ENCODE data around the gene AHDC1. TPM values are rescaled to one million over a fixed set of nuclear protein-coding genes. Genes with fewer than 3 reads are reported as not detected.

Gene AHDC1
- total and polyA plus RNA-seq, 10 of the 15 experiments (the other 5 are each of a cell fraction or from before 2014, with no cell fraction given) = 0.21 to 13.0 (median 1.4) TPM

GRCh38 chr1:27574001-27574781 is 29.8 kb downstream of the AHDC1 start:
- WGBS (ENCODE audit: insufficient coverage, insufficient replicate concordance, low lambda C conversion rate, missing lambda C conversion rate) = 77% methylated on average over 8 of the region's 8 CpGs
- Histone ChIP-seq H3K4me3 (no peak overlapping the region), H4K20me1 (ENCODE audit: control insufficient read depth, insufficient read depth) (no peaks in the 10 kb centered on the region), H3K4me1 (ENCODE audit: control insufficient read depth, insufficient read depth, low read length) (no peaks in the 10 kb centered on the region; the same call in 1 of the 2 replicates), H3K9ac (ENCODE audit: control insufficient read depth, insufficient read depth, low read length) (no peak overlapping the region), H2AFZ (ENCODE audit: control insufficient read depth, low read depth, low read length) (no peak overlapping the region), H3K36me3 (ENCODE audit: control insufficient read depth in 2 of 2, insufficient read depth in 2 of 2, low read length in 1 of 2) (no peaks in the 10 kb centered on the region), H3K9me3 (replicated peaks; ENCODE audit: control insufficient read depth, insufficient read depth, low read length) (no peaks in the 10 kb centered on the region), H3K27ac (ENCODE audit: control insufficient read depth, insufficient read depth) (no peak overlapping the region), H3K4me2 (ENCODE audit: control insufficient read depth, insufficient read depth) (no peak overlapping the region), H3K79me2 (ENCODE audit: control insufficient read depth, insufficient read depth, low read length) (no peaks in the 10 kb centered on the region; the same call in 1 of the 2 replicates), H3K27me3 (replicated peaks in 1 of 2; ENCODE audit: control insufficient read depth in 2 of 2, insufficient read depth in 2 of 2, low read length in 1 of 2) (no peaks in the 10 kb centered on the region)
- ChIA-PET SMC1A (ENCODE audit: uncharacterized antibody, unreplicated experiment) (interaction anchor here (0.7 to 1.6 kb wide), 2 partner anchors 27 to 89 kb away, joined by 3 to 4 read pairs; no protein-coding TSS in a partner anchor), POLR2A (interaction anchor here (0.9 kb wide), 1 partner anchor 21 kb away, joined by 3 read pairs; no protein-coding TSS in a partner anchor), CTCF (interaction anchor here (0.5 to 2.6 kb wide), 6 partner anchors 10 to 176 kb away, joined by 3 to 8 read pairs (median 4); no protein-coding TSS in a partner anchor), RAD21 (ENCODE audit: unreplicated experiment) (interaction anchor here (1.2 kb wide), 1 partner anchor 158 kb away, joined by 3 read pairs; no protein-coding TSS in a partner anchor)
- FAIRE-seq = no peak
- intact Hi-C loops (cut with micrococcal nuclease; ENCODE audit: unreplicated experiment) = no loop called here
- no peak for ATAC-seq
- no TSS peak for BruUV-seq (replicated peaks)
- in situ Hi-C loops (cut with MboI) = no loop called here
- no peak for DNase-seq (ENCODE audit: low read depth, low spot score)
- TF ChIP-seq HDAC2 (IDR thresholded peaks at IDR 0.05) (no peak), ZNF274 (IDR thresholded peaks at IDR 0.05; ENCODE audit: insufficient read depth, insufficient read length) (no peak), POLR2AphosphoS2 (IDR thresholded peaks at IDR 0.05; ENCODE audit: low read depth, low read length) (no peak), SIX5 (IDR thresholded peaks at IDR 0.05; ENCODE audit: low read depth, low read length, severe bottlenecking) (no peak), FOXM1 (IDR thresholded peaks at IDR 0.05; ENCODE audit: low read depth, low read length) (no peak), NR2C2 (IDR thresholded peaks at IDR 0.05; ENCODE audit: borderline replicate concordance, control insufficient read depth, insufficient read length, low read depth) (no peak), IRF4 (IDR thresholded peaks at IDR 0.05; ENCODE audit: low read depth, low read length) (no peak), IRF5 (IDR thresholded peaks at IDR 0.05; ENCODE audit: borderline replicate concordance) (no peak), NBN (IDR thresholded peaks at IDR 0.05) (no peak), SMC3 (IDR thresholded peaks at IDR 0.05; ENCODE audit: borderline replicate concordance, low read length) (no peak), BHLHE40 (IDR thresholded peaks at IDR 0.05; ENCODE audit: borderline replicate concordance in 1 of 2, low read depth in 2 of 2, low read length in 1 of 2) (no peak), CTCF (IDR thresholded peaks at IDR 0.05 in 2 of 3, conservative IDR thresholded peaks at IDR 0.05 in 1 of 3; ENCODE audit: control insufficient read depth in 2 of 3, extremely low read depth in 1 of 3, insufficient read depth in 1 of 3, low read depth in 3 of 3, low read length in 3 of 3) (no peak), ZNF384 (IDR thresholded peaks at IDR 0.05; ENCODE audit: borderline replicate concordance, low read depth, low read length) (no peak), NFXL1 (IDR thresholded peaks at IDR 0.05; ENCODE audit: borderline replicate concordance) (no peak), MEF2A (IDR thresholded peaks at IDR 0.05; ENCODE audit: insufficient read depth, low read depth, low read length) (no peak), LARP7 (IDR thresholded peaks at IDR 0.05) (no peak), NR2F1 (conservative IDR thresholded peaks at IDR 0.05) (no peak), SP1 (IDR thresholded peaks at IDR 0.05; ENCODE audit: low read depth, low read length) (no peak), NFYA (IDR thresholded peaks at IDR 0.05; ENCODE audit: borderline replicate concordance, low read depth, low read length) (no peak), CBX5 (IDR thresholded peaks at IDR 0.05; ENCODE audit: low read depth) (no peak)
